Uterus (tissue), 4 donors: ENCODE results near the gene KITLG. TPM values are rescaled to one million over a fixed set of nuclear protein-coding genes. Genes with fewer than 3 reads are reported as not detected.

Experiments
- DNase-seq, 2 donors: peaks; one replicate each; pipeline ENCODE4 v3.0.0-alpha.2; 2019 to 2020
- H3K27ac ChIP-seq, 2 donors: fragments of 200-600 bp; sonication (generic); 1 replicate in 1 of 2; 2 replicates in 1 of 2; pipeline ENCODE4 v1.5.1; 2016 to 2018
- H3K27me3 ChIP-seq, 2 donors: fragments of 200-600 bp; sonication (generic); one replicate each; pipeline ENCODE4 v1.5.1; 2018 to 2019; ENCODE audit warnings: control low read depth in 1 of 2
- H3K36me3 ChIP-seq, 2 donors: fragments of 200-600 bp; sonication (generic); one replicate each; pipeline ENCODE4 v1.5.1; 2019; ENCODE audit warnings: control low read depth in 1 of 2
- H3K4me1 ChIP-seq, 2 donors: fragments of 200-600 bp; sonication (generic); one replicate each; pipeline ENCODE4 v1.5.1; 2018 to 2019; ENCODE audit warnings: control low read depth in 1 of 2
- H3K4me3 ChIP-seq, 2 donors: fragments of 200-600 bp; sonication (generic); 1 replicate in 1 of 2; 2 replicates in 1 of 2; pipeline ENCODE4 v1.5.1; 2018 to 2019; ENCODE audit warnings: mild to moderate bottlenecking in 1 of 2
- H3K9me3 ChIP-seq, 2 donors: fragments of 200-600 bp; sonication (generic); one replicate each; pipeline ENCODE4 v1.5.1; 2019; ENCODE audit warnings: control low read depth in 1 of 2
- POLR2A ChIP-seq, 2 donors: fragments of 450-650 bp; IDR thresholded peaks; one replicate each; pipeline ENCODE4 v1.6.1; 2016; ENCODE audit warnings: antibody characterized with exemption in 2 of 2, mild to moderate bottlenecking in 1 of 2, moderate library complexity in 1 of 2
- intact Hi-C: fragments of 100-400 bp; cut with DNase I; formaldehyde crosslinking; loops from one replicate; pipeline ENCODE4 v1.15.1; 2023; ENCODE audit warnings: low total_unique reads
- total RNA-seq, 4 donors: library from RNA; depleted of rRNA in 3 of 4; stranded (reverse); fragments of >200 nt in 3 of 4; gene quantifications; one replicate each; pipeline versions ENCODE4 v1.1.0 to v1.2.4, GENCODE V29; 2014 to 2023
- TF ChIP-seq, protein P1 (sequence below), 4 experiments: fragments of 200-600 bp in 2 of 4; fragments of 450-650 bp in 2 of 4; sonication (generic) in 2 of 4; IDR thresholded peaks; one replicate each; pipeline ENCODE4 v1.5.1; 2016 to 2019; ENCODE audit warnings: antibody characterized with exemption in 4 of 4, mild to moderate bottlenecking in 2 of 4, moderate library complexity in 1 of 4
- donor health status: DM: yes; HTN: yes; CAD: no.

The KITLG gene
- total RNA-seq, 4 donors from 2014 or later = 19.0 to 51.2 (median 35.8) TPM

DNA sequence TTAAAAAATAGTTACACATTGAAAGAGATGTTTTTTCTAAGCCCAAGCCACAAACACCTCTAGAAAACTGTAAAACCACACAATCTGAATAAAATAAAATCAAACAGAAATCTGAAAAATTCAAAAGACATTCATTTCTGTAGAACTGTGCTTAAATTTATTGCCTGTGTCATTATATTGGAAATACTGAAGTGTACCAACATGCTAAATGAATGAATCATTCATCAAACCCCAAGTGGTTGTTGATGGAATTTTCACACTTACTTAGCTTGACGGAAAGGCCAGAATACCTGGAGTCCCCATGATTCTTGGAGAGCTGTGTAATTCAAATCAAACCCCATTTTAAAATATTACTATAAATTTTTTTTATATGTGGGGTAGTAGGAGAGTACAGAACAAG, 2.7 kb downstream of the KITLG start:
- DNase-seq = no peak
- intact Hi-C loops = no loop called here
- H3K4me1 ChIP-seq = peaks cover under 1 to 8% of the 10 kb centered on the region in 2 donors

DNA sequence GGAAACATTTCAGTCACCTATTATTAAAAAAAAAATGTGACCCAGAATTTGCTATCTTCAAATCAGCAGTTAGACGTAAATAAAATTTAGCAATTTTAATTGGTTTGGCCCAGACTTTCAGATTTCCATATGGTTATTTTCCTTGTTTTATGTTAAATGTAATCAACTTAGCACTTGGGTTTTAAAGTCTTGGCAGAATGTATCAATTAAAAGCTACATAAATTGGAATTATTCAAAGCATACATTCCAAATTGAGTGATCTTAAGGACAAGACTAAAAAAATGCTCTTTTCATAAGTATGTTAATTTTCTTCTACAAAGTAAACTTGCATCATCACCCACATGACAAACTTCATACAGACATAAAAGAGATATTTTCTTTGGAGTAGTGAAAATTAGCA, 3.4 kb downstream of the KITLG start:
- H3K9me3 ChIP-seq = no peaks in the 10 kb centered on the region
- H3K4me3 ChIP-seq = no peak overlapping the region
- H3K4me1 ChIP-seq = peaks cover 5 to 8% of the 10 kb centered on the region in 2 donors
- H3K36me3 ChIP-seq = no peaks in the 10 kb centered on the region
- no peak for DNase-seq
- intact Hi-C loops = no loop called here
- TF ChIP-seq, protein P1, sequence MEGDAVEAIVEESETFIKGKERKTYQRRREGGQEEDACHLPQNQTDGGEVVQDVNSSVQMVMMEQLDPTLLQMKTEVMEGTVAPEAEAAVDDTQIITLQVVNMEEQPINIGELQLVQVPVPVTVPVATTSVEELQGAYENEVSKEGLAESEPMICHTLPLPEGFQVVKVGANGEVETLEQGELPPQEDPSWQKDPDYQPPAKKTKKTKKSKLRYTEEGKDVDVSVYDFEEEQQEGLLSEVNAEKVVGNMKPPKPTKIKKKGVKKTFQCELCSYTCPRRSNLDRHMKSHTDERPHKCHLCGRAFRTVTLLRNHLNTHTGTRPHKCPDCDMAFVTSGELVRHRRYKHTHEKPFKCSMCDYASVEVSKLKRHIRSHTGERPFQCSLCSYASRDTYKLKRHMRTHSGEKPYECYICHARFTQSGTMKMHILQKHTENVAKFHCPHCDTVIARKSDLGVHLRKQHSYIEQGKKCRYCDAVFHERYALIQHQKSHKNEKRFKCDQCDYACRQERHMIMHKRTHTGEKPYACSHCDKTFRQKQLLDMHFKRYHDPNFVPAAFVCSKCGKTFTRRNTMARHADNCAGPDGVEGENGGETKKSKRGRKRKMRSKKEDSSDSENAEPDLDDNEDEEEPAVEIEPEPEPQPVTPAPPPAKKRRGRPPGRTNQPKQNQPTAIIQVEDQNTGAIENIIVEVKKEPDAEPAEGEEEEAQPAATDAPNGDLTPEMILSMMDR (IDR thresholded peaks at IDR 0.05) = no peak
- no peak for TF ChIP-seq POLR2A (IDR thresholded peaks at IDR 0.05)
- H3K27ac ChIP-seq = peak overlapping the region; percentile 60 to 87
- H3K27me3 ChIP-seq = no peaks in the 10 kb centered on the region

More for the DNA sequence above, 2.7 kb downstream of the KITLG start:
- TF ChIP-seq, protein P1 (IDR thresholded peaks at IDR 0.05) = peak in 2 of 4 experiments; percentile 5 to 13
- TF ChIP-seq POLR2A (IDR thresholded peaks at IDR 0.05) = no peak
- Histone ChIP-seq H3K27me3 (no peaks in the 10 kb centered on the region), H3K9me3 (no peaks in the 10 kb centered on the region), H3K4me3 (no peak overlapping the region), H3K36me3 (no peaks in the 10 kb centered on the region), H3K27ac (peak overlapping the region; percentile 60 to 87)

DNA sequence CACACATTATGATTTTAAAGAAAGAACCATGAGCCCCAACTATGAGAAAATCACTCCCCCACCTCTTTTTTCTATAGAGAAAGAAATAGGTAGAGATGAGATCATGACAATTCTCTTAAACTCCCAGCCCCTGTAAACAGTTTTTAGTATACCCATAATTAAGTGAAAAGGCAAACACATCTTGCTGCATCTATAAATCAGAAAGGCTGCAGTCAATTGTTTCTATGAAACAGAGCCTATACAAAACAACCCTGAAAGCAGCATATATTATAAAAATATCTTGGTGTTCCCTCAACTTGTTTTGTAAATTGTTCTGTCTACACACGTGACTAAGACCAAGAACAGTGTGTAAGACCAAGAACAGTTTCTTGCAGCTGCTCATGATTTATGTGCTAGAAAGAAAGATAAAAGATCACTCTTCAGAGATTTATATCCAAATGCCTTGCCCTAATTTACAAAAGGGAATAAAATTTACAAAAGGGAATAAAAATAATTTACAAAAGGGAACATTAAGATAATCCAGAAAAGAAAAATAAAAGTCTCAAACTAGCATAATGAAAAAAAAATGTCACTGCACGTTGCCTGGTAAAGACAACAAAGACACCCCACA, 4.8 kb downstream of the KITLG start:
- Histone ChIP-seq H3K4me1 (peaks cover 5 to 8% of the 10 kb centered on the region in 2 donors), H3K27me3 (no peaks in the 10 kb centered on the region), H3K36me3 (no peaks in the 10 kb centered on the region), H3K4me3 (no peak overlapping the region), H3K9me3 (no peaks in the 10 kb centered on the region), H3K27ac (peak overlapping the region; percentile 60 to 87)
- intact Hi-C loops = no loop called here
- TF ChIP-seq POLR2A (IDR thresholded peaks at IDR 0.05) = no peak
- TF ChIP-seq, protein P1 (IDR thresholded peaks at IDR 0.05) = no peak
- no peak for DNase-seq

DNA sequence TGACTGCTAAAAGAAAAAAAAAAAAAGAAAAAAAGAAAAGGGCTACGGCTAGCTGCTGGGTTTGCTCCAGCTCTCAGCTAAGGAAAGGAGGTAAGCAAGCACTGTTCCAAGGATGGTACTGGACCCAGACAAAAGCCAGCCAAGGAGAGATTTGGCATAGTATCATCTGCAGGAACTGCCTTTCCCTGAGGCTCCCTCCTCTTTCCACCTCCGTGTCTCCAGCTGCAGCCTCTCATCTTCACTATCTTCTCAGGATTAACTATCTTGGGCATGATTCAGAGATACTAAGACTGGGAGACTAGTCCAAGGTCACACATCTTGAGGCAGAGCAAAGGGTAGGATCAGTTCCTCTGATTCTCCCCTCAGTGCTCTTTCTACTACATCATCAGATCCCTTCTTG, 6.0 kb downstream of the KITLG start:
- Histone ChIP-seq H3K4me3 (no peak overlapping the region), H3K36me3 (no peaks in the 10 kb centered on the region), H3K9me3 (no peaks in the 10 kb centered on the region), H3K4me1 (peaks cover 5 to 8% of the 10 kb centered on the region in 2 donors), H3K27me3 (no peaks in the 10 kb centered on the region), H3K27ac (peak overlapping the region; percentile 60 to 87)
- TF ChIP-seq, protein P1 (IDR thresholded peaks at IDR 0.05) = no peak
- TF ChIP-seq POLR2A (IDR thresholded peaks at IDR 0.05) = no peak
- intact Hi-C loops = no loop called here
- peak in 1 of 2 donors; percentile 53 for DNase-seq

DNA sequence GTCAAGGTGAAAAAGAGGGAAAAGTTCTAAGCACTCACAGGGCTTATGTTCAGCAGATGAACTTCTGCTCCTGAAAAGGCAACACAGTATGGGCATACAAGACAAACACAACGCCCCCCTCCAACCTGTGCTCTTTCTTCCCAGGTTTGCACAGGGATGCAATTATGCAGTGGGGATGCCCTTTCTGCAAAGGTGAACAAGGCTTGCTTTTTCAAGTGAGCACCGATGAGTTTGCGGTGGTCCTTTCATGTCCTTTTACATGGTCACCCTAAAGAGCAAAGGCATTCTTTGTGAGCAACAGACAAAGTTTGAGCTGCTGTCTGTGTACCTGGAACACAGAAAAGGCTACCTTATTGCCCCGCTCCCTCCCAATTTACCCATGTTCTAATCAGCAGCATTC, 6.7 kb downstream of the KITLG start:
- Histone ChIP-seq H3K27me3 (no peaks in the 10 kb centered on the region), H3K4me1 (peaks cover 5 to 8% of the 10 kb centered on the region in 2 donors), H3K36me3 (no peaks in the 10 kb centered on the region), H3K27ac (peak overlapping the region; percentile 60 to 87), H3K9me3 (no peaks in the 10 kb centered on the region), H3K4me3 (no peak overlapping the region)
- intact Hi-C loops = no loop called here
- DNase-seq = no peak
- TF ChIP-seq POLR2A (IDR thresholded peaks at IDR 0.05) = no peak
